ACHN (cell line): ENCODE results near the gene ADAMTSL4.

Source experiments
- DNase-seq: peaks from one replicate; pipeline ENCODE4 v3.0.0-alpha.2; 2015
- in situ Hi-C: cut with HindIII; loops from 2 replicates; pipeline ENCODE4 v1.10.0; 2017; ENCODE audit warnings: low sequenced_read_pairs, low pct_ligation_motif_present, low pct_unique_long_range_greater_than_20kb

ADAMTSL4 gene

GRCh38 chr1:150530491-150531159, 18.6 kb upstream of the ADAMTSL4 start:
- DNase-seq = no peak
- in situ Hi-C loops = no loop called here

DNA sequence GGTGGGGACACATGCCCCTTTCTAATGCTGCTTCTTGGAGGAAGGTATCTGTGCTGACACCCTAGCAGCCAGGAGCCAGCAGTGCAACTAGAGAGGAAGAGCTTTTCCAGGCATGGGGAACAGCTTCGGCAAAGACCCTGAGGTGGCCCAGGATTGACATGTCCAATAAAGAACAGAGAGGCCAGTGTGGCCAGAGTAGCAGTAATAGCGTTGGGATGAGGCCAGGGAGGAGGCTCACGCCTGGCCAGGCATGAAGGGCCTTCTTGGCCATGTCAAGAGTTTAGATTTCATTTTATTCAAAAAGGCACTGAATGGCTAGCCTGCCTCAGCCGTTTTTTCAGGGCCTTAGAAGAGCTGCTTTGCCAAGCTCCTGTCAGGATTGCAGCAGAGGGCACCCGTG, 16.3 kb upstream of the ADAMTSL4 start:
- DNase-seq = no peak
- in situ Hi-C loops = no loop called here

GRCh38 chr1:150534002-150534401, 15.2 kb upstream of the ADAMTSL4 start:
- no peak for DNase-seq
- in situ Hi-C loops = no loop called here

DNA sequence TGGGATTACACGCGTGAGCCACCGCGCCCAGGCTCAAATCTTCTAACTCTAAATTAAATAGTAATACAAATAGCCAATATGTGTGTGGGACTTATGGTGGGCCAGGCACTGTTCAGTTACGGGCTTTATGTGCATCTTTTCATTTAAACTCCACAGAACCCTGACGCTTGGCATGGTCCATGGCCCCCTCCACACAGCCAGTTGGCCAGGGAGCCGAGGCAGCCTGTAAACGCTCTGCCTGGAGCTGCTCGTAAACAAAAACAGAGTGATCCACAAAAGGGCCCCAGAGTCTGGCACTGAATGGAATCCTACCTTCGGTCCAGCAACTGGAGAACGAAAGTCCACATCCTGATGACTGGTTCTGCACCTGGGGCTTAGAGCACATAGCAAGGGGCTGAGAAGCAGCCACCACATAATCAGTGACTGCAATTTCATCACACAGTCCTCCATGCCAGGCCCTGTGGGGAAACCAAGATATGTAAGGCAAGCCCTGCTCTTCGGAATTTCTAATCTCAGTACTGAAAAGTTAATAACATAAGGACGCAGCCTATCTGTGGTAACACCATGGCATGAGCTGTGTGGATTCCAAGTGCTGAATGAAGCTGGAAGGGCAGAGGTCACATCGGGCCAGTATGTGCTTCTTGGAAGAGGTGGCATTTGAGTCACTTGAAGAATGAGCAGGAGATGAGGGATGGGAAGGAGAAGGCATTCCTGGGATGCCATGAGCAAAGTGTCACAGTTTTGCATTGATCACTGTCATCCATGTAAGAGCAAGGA, 13.5 kb upstream of the ADAMTSL4 start:
- in situ Hi-C loops = no loop called here

DNA sequence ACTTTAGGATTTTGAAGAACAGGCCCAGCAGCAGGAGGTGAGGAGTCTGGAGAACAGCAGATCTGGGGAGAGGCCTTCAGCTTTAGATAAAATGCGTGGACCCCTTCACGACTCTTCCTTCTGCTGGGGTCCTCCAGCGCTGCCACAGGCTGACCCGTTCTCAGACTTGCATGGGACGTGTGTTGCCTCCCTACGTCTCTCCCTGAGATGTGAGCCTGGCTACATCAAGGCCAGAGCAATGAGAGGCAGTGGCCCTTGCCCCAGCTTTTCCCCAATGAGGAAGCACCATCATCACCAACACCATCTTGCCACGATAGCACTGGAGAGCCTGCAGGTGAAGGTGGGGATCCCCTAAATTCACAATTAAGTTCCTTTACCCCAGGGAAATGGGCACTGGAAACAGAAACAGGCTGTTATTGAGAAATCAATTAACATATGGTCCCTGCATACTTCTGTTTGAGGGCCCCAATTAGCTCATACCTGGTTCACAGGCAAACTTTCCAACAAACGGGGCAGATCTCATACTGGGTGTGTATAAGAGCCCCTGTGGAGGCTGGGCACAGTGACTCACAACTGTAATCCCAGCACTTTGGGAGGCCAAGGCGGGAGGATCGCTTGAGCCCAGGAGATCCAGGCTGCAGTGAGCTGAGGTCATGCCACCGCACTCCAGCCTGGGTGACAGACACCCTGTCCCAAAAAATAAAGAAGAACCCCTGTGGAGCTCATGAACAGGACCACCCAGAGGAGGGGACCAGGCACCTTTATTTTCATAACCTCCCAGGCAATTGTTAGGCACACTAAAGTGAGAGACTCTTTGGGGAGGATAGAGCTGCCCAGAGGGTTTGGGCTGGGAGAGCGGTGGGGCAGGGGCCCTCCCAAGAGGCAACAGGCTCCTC, 12.1 kb upstream of the ADAMTSL4 start:
- DNase-seq = no peak
- in situ Hi-C loops = no loop called here

More for the DNA sequence above, 13.5 kb upstream of the ADAMTSL4 start:
- DNase-seq = peak; percentile 70

- in situ Hi-C loops = no loop called here
Measured at GRCh38 chr1:150537732-150538684, 11.2 kb upstream of the ADAMTSL4 start.

GRCh38 chr1:150543500-150544143, 5.6 kb upstream of the ADAMTSL4 start:
- in situ Hi-C loops = no loop called here
- DNase-seq = no peak

More at GRCh38 chr1:150537732-150538684, 11.2 kb upstream of the ADAMTSL4 start:
- DNase-seq = peak; percentile 77

DNA sequence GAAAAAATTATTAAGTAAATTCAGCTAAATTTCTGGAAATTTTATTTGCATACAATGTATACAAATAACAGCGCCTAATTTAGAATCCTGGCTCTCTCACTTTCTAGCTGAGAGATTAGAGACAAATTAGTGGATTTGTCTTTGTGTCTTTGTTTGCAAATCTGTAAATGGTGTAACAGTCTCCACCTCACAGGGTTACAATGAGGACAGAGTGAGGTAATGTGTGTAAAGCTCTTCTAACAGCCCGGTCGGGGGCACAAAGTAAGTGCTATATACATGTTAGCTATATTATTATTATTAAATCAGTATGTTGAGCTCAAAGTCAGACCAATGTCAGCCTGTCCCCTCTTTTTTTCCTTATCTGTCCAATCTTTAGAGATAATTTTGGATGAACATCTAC, 5.0 kb upstream of the ADAMTSL4 start:
- in situ Hi-C loops = no loop called here
- DNase-seq = no peak

DNA sequence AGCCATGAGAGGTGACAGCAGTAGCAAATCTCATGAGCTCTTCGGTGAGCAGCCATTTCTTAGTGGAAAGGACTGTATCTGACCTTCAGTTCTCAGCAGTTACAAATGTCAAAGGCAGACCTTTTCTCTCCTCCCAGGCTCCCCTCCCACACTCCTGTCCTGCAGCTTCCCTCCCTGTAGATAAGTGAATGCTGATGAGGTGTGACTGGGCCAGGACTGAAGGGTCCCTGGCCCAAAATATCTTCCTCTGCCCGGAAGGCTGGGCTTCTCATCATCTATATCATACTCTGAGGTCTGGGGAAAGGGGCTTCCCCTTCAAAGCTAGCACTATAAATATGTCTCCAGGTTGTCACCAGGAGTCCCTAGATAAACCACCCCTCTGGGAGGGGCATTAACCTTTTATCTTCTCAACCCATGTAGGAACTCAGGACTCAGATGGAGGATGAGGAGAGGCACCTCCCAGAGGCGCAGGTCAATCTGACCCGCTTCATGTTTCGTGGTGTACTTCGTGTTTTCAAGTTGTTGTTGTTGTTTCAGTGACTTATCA, 3.6 kb upstream of the ADAMTSL4 start:
- no peak for DNase-seq
- in situ Hi-C loops = no loop called here

- no peak for DNase-seq
- in situ Hi-C loops = no loop called here
Measured at GRCh38 chr1:150546294-150546937, 2.8 kb upstream of the ADAMTSL4 start.

GRCh38 chr1:150548324-150548631, 930 bp upstream of the ADAMTSL4 start:
- DNase-seq = no peak
- in situ Hi-C loops = no loop called here

- DNase-seq = no peak
- in situ Hi-C loops = no loop called here
Measured at GRCh38 chr1:150549496-150550221, 451 bp downstream of the ADAMTSL4 start.

DNA sequence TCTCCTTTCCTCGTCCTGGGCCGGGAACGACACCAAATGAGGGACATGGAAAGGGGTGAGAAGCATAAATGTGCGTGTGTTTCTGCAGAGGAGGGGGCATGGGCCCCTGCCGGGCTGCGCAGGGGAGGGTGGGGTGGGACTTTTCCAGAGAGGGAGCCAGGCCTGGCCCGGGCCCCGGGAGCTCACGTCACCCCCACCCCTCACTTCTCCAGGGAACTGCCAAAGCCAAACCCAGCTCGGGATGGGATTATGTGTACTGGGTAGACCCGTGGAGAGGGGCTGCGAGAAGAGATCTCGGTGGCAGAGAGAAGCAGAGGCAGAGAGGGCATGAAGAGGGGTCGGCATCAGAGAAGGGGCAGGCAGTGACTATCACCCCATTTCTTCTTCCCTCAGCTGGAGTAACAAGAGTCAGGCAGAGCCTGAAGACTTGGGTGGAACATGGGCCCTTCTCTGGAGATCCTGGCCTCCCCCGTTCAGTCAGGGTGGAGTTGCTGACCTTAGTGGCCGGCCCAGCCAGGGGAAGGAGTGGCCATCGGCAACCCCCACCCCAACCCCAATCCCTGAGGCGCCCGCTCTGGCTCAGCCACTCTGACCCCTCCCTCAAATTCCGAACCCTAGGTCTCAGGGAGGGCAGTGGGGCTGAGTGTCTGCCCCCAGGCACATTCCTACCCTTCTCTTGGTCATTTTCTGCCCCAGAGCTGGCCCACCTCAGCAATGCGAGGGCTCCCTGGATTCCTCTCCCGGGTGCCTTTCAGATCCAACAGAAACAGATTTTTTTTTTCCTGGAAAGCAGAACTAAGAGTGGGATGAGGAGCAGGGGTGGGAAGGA, 1.2 kb downstream of the ADAMTSL4 start:
- in situ Hi-C loops = no loop called here

GRCh38 chr1:150551051-150551783, 2.0 kb downstream of the ADAMTSL4 start:
- no peak for DNase-seq
- in situ Hi-C loops = no loop called here

More for the DNA sequence above, 1.2 kb downstream of the ADAMTSL4 start:
- no peak for DNase-seq

GRCh38 chr1:150551784-150552127, 2.5 kb downstream of the ADAMTSL4 start:
- in situ Hi-C loops = no loop called here
- DNase-seq = no peak
